GM18868 (cell line): Measurements from ENCODE around the gene EGFLAM.

Experiments used
- ATAC-seq: cut with Tn5 transposase; IDR thresholded peaks from one replicate; pipeline ENCODE4 v1.9.1; 2021; ENCODE audit warnings: mild to moderate bottlenecking, moderate library complexity; ENCODE audit not compliant: unreplicated experiment

EGFLAM gene

GRCh38 chr5:38258319-38259061 lies at the start of gene EGFLAM:
TSS of gene EGFLAM (plus strand) at chr5:38258559. CDS start at chr5:38258755, 196 bp downstream.
- no peak for ATAC-seq

- ATAC-seq, result no peak
Measured at GRCh38 chr5:38208782-38209378, 49.5 kb upstream of the EGFLAM start.

- no peak for ATAC-seq
Measured at GRCh38 chr5:38210676-38211353, 47.5 kb upstream of the EGFLAM start.

GRCh38 chr5:38211354-38211710 lies 47.0 kb upstream of the EGFLAM start:
- ATAC-seq, result no peak

- ATAC-seq, result no peak
Measured at GRCh38 chr5:38212307-38212706, 46.1 kb upstream of the EGFLAM start.

GRCh38 chr5:38226091-38226490 lies 32.3 kb upstream of the EGFLAM start:
- no peak for ATAC-seq

GRCh38 chr5:38228914-38229313 lies 29.4 kb upstream of the EGFLAM start:
- no peak for ATAC-seq

GRCh38 chr5:38234737-38235136 lies 23.6 kb upstream of the EGFLAM start:
- ATAC-seq, result no peak

- ATAC-seq, result no peak
Measured at GRCh38 chr5:38237681-38238080, 20.7 kb upstream of the EGFLAM start.

GRCh38 chr5:38240212-38240611 lies 18.1 kb upstream of the EGFLAM start:
- ATAC-seq, result no peak

- ATAC-seq, result no peak
Measured at GRCh38 chr5:38241655-38242054, 16.7 kb upstream of the EGFLAM start.

- no peak for ATAC-seq
Measured at GRCh38 chr5:38245307-38245706, 13.1 kb upstream of the EGFLAM start.

GRCh38 chr5:38249301-38249700 lies 9.1 kb upstream of the EGFLAM start:
- no peak for ATAC-seq

GRCh38 chr5:38249812-38250211 lies 8.5 kb upstream of the EGFLAM start:
- ATAC-seq, result no peak

GRCh38 chr5:38250763-38251448 lies 7.5 kb upstream of the EGFLAM start:
- no peak for ATAC-seq

- ATAC-seq, result no peak
Measured at GRCh38 chr5:38253759-38254158, 4.6 kb upstream of the EGFLAM start.

GRCh38 chr5:38257308-38258041 lies 884 bp upstream of the EGFLAM start:
- ATAC-seq, result no peak

GRCh38 chr5:38258042-38258318 lies 379 bp upstream of the EGFLAM start:
- ATAC-seq, result no peak

- no peak for ATAC-seq
Measured at GRCh38 chr5:38259062-38259808, 876 bp downstream of the EGFLAM start.

- ATAC-seq, result no peak
Measured at GRCh38 chr5:38259809-38260160, 1.4 kb downstream of the EGFLAM start.

GRCh38 chr5:38263983-38264382 lies 5.6 kb downstream of the EGFLAM start:
- no peak for ATAC-seq
